WTC11 (cell line): Measurements from ENCODE around the gene ZNF280D. TPM values are rescaled to one million over a fixed set of nuclear protein-coding genes. Genes with fewer than 3 reads are reported as not detected.
A peak's percentile ranks its signal among the peaks of the same experiment; 100 is the strongest.

ENCODE experiments used
- ATAC-seq: fragments of 200-7000 bp; cut with Tn5 transposase; 2 replicates; pipeline ENCODE4 v1.10.0; 2021; ENCODE audit warnings: mild to moderate bottlenecking, moderate library complexity
- Bru-seq: library from RNA; stranded (reverse); fragments of 400-500 nt; gene quantifications from one replicate; lab custom pipeline; 2021; lab: Mats Ljungman, UMichigan
- CTCF ChIA-PET: fragments of 300-600 bp; sonication (Branson Sonifier 250); formaldehyde crosslinking; loops from one replicate; lab custom pipeline; 2021; ENCODE audit warnings: antibody characterized with exemption; lab: Charles Lee
- POLR2A ChIA-PET: fragments of 350-600 bp; sonication (Branson Sonifier 250); formaldehyde crosslinking; loops from one replicate; lab custom pipeline; 2021; ENCODE audit warnings: antibody characterized with exemption; lab: Charles Lee
- DNase-seq: peaks from one replicate; pipeline ENCODE4 v3.0.0; 2021; ENCODE audit warnings: low spot score
- H3K27ac Mint-ChIP-seq: 2 replicates; pipeline ENCODE4 v1.8.0; 2021; ENCODE audit warnings: mixed read lengths
- H3K27me3 Mint-ChIP-seq: 2 replicates; pipeline ENCODE4 v1.8.0; 2021; ENCODE audit warnings: low read depth, mild to moderate bottlenecking, moderate library complexity, mixed read lengths
- H3K36me3 Mint-ChIP-seq: 2 replicates; pipeline ENCODE4 v1.8.0; 2021; ENCODE audit warnings: mixed read lengths
- H3K4me1 Mint-ChIP-seq: 2 replicates; pipeline ENCODE4 v1.8.0; 2022; ENCODE audit warnings: mixed read lengths
- H3K4me3 Mint-ChIP-seq: 2 replicates; pipeline ENCODE4 v1.8.0; 2021; ENCODE audit warnings: mild to moderate bottlenecking, moderate library complexity, mixed read lengths
- H3K9me3 Mint-ChIP-seq: 2 replicates; pipeline ENCODE4 v1.8.0; 2021; ENCODE audit warnings: mixed read lengths
- CREB1 ChIP-seq: sonication (generic); formaldehyde crosslinking; IDR thresholded peaks from 2 replicates; pipeline ENCODE4 v1.8.0; 2023; ENCODE audit warnings: mild to moderate bottlenecking, missing genetic modification reagents
- GRHL2 ChIP-seq: fragments of 250-450 bp; sonication (Bioruptor Pico); IDR thresholded peaks from 2 replicates; pipeline ENCODE4 v1.8.0; 2022; ENCODE audit warnings: mild to moderate bottlenecking, moderate library complexity; ENCODE audit not compliant: insufficient replicate concordance, severe bottlenecking
- JUN ChIP-seq: sonication (generic); formaldehyde crosslinking; IDR thresholded peaks from 2 replicates; pipeline ENCODE4 v1.8.0; 2023; ENCODE audit warnings: mild to moderate bottlenecking, missing genetic modification reagents
- KAT7 ChIP-seq: sonication (generic); formaldehyde crosslinking; IDR thresholded peaks from 2 replicates; pipeline ENCODE4 v1.8.1; 2023; ENCODE audit warnings: missing genetic modification reagents, mild to moderate bottlenecking, borderline replicate concordance
- NFATC4 ChIP-seq: fragments of 250-450 bp; sonication (Bioruptor Pico); IDR thresholded peaks from 2 replicates; pipeline ENCODE4 v1.9.0; 2021; ENCODE audit warnings: mild to moderate bottlenecking
- NFE2L1 ChIP-seq: sonication (generic); formaldehyde crosslinking; IDR thresholded peaks from 2 replicates; pipeline ENCODE4 v1.8.1; 2023; ENCODE audit warnings: missing genetic modification reagents
- OVOL2 ChIP-seq: fragments of 250-450 bp; sonication (Bioruptor Pico); IDR thresholded peaks from 2 replicates; pipeline ENCODE4 v1.9.0; 2021; ENCODE audit warnings: mild to moderate bottlenecking, borderline replicate concordance
- RORB ChIP-seq: fragments of 250-450 bp; sonication (Bioruptor Pico); IDR thresholded peaks from 2 replicates; pipeline ENCODE4 v1.9.0; 2021; ENCODE audit warnings: mild to moderate bottlenecking
- SMAD4 ChIP-seq: sonication (generic); formaldehyde crosslinking; IDR thresholded peaks from 2 replicates; pipeline ENCODE4 v1.8.0; 2022; ENCODE audit warnings: mild to moderate bottlenecking, missing genetic modification reagents
- TP53 ChIP-seq: sonication (generic); formaldehyde crosslinking; IDR thresholded peaks from 2 replicates; pipeline ENCODE4 v1.8.1; 2023; ENCODE audit warnings: mild to moderate bottlenecking, missing genetic modification reagents
- ZNF219 ChIP-seq: sonication (generic); formaldehyde crosslinking; IDR thresholded peaks from 2 replicates; pipeline ENCODE4 v1.8.0; 2023; ENCODE audit warnings: missing genetic modification reagents, mild to moderate bottlenecking, borderline replicate concordance
- ZNF423 ChIP-seq: fragments of 250-450 bp; sonication (Bioruptor Pico); IDR thresholded peaks from 2 replicates; pipeline ENCODE4 v2.1.2; 2022; ENCODE audit warnings: mild to moderate bottlenecking, moderate library complexity
- long read RNA-seq, 3 experiments: library from RNA in 1 of 3; library from capped mRNA in 1 of 3; library from polyadenylated mRNA in 1 of 3; unstranded in 2 of 3; stranded (forward) in 1 of 3; transcript quantifications; one replicate each; pipeline ENCODE4 v2.0.0, GENCODE V29; 2021
- total RNA-seq: library from RNA; stranded (reverse); gene quantifications from 3 replicates; pipeline ENCODE4 v1.2.3, GENCODE V29; 2021
- TF ChIP-seq, protein P1 (sequence below): sonication (generic); formaldehyde crosslinking; IDR thresholded peaks from 2 replicates; pipeline ENCODE4 v1.8.1; 2022; ENCODE audit warnings: missing genetic modification reagents, borderline replicate concordance
- TF ChIP-seq, protein P2 (sequence below): sonication (generic); formaldehyde crosslinking; IDR thresholded peaks from 2 replicates; pipeline ENCODE4 v1.8.1; 2022; ENCODE audit warnings: low read depth, mild to moderate bottlenecking, moderate library complexity, missing genetic modification reagents, borderline replicate concordance
- TF ChIP-seq, protein P3 (sequence below): fragments of 250-450 bp; sonication (Bioruptor Pico); IDR thresholded peaks from 2 replicates; pipeline ENCODE4 v1.9.0; 2021; ENCODE audit warnings: mild to moderate bottlenecking
- TF ChIP-seq, protein P4 (sequence below): sonication (generic); formaldehyde crosslinking; IDR thresholded peaks from 2 replicates; pipeline ENCODE4 v1.8.0; 2023; ENCODE audit warnings: missing genetic modification reagents, mild to moderate bottlenecking, borderline replicate concordance
- TF ChIP-seq, protein P5 (sequence below): sonication (generic); formaldehyde crosslinking; conservative IDR thresholded peaks from 2 replicates; pipeline ENCODE4 v1.8.1; 2022; ENCODE audit warnings: mild to moderate bottlenecking, missing genetic modification reagents
- TF ChIP-seq, protein P6 (sequence below): sonication (generic); formaldehyde crosslinking; conservative IDR thresholded peaks from 2 replicates; pipeline ENCODE4 v1.8.1; 2023; ENCODE audit warnings: mild to moderate bottlenecking, low read depth, missing genetic modification reagents, moderate library complexity
- TF ChIP-seq, protein P7 (sequence below): fragments of 250-450 bp; sonication (Bioruptor Pico); IDR thresholded peaks from 2 replicates; pipeline ENCODE4 v1.9.0; 2021; ENCODE audit warnings: moderate library complexity, mild to moderate bottlenecking, inconsistent platforms, borderline replicate concordance

ZNF280D gene, protein sequence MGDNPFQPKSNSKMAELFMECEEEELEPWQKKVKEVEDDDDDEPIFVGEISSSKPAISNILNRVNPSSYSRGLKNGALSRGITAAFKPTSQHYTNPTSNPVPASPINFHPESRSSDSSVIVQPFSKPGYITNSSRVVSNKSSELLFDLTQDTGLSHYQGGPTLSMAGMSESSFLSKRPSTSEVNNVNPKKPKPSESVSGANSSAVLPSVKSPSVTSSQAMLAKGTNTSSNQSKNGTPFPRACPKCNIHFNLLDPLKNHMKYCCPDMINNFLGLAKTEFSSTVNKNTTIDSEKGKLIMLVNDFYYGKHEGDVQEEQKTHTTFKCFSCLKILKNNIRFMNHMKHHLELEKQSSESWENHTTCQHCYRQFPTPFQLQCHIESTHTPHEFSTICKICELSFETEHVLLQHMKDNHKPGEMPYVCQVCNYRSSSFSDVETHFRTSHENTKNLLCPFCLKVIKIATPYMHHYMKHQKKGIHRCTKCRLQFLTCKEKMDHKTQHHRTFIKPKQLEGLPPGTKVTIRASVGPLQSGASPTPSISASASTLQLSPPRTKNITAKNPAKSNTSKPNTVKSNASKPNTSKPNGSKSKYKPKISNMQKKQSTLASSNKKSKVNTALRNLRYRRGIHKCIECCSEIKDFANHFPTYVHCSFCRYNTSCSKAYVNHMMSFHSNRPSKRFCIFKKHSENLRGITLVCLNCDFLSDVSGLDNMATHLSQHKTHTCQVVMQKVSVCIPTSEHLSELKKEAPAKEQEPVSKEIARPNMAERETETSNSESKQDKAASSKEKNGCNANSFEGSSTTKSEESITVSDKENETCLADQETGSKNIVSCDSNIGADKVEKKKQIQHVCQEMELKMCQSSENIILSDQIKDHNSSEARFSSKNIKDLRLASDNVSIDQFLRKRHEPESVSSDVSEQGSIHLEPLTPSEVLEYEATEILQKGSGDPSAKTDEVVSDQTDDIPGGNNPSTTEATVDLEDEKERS
- 20.9 to 25.7 TPM (median 23.0 TPM) in 3 replicates for total RNA-seq
- percentile 76 among the genes with signal in this experiment for Bru-seq, nascent RNA
- long read RNA-seq, experiment 1, full-length matches to known transcripts: 12 of 44 reads
- long read RNA-seq, experiment 1, partial matches to known transcripts: 19 of 44 reads
- long read RNA-seq, experiment 1, other reads (novel, unspliced or antisense): 13 of 44 reads
- long read RNA-seq, experiment 2, full-length matches to known transcripts: 5 of 20 reads
- long read RNA-seq, experiment 2, partial matches to known transcripts: 8 of 20 reads
- long read RNA-seq, experiment 2, other reads (novel, unspliced or antisense): 7 of 20 reads
- long read RNA-seq, experiment 3, transcript ZNF280D-204 (6 exons, 3,666 nt): major isoform, 12 of 39 reads
- long read RNA-seq, experiment 3, partial matches to known transcripts: 26 of 39 reads
- long read RNA-seq, experiment 3, other reads (novel, unspliced or antisense): 1 of 39 reads

DNA sequence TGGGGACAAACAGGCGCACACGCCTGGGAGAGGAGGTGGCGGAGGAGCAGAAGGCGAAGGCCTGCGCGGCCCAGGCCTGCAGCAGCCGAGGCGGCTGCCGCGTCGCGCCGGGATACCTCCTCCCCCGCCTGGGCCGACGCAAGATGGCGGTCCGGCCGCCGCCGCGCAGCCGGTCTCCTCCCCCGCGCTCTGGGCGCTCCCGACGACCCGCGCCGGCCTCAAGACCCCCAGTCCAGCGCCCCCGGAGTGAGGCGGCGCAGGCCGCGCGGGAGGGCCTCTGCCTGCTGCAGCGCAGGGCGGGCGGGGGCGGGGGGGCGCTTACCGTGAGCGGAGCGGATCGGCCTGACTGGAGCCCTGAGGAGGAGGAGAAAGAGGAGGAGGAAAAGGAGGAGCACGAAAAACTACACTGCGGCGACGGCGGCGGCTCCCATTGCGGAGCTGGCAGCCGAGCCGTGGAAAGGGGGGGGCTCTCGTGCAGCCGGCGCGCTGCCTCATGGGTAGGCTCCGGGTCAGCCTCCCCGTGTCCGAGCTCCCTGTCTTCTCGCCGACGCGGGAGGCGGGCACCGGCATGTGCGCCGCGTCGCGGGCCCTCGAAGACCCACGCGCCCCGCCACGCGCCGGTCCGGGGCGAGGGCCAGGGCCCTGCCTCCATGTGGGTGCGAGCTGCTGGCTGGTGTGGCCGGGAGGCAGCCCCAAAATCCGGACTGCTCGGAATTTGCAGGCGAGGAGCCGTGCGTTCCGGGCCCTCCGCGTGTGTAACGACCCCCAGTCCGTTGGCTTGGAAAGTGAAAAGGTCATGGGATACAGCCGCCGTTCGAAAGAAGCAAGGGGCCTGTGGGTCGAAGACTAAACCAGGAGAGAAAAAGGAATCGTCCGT, at the start of gene ZNF280D:
Gene ZNF280D, minus strand, starts transcription at position 374 of the 877 bp plus-strand sequence. CDS start 26,400 bp downstream, outside the sequence.
- ATAC-seq: peak; percentile 84
- DNase-seq: peak; percentile 78
- POLR2A ChIA-PET: interaction anchor here (0.6 to 1.3 kb wide), 4 partner anchors 9 to 185 kb away, joined by 3 read pairs; partner anchors contain the start of gene TCF12
- Mint-ChIP-seq H3K27ac (peak within 1 kb of the TSS; percentile 97), H3K4me1 (peaks cover 30% of the 10 kb centered on the region), H3K9me3 (peaks cover 22% of the 10 kb centered on the region), H3K27me3 (peaks cover 22% of the 10 kb centered on the region), H3K36me3 (peaks cover 23% of the 10 kb centered on the region), H3K4me3 (peak within 1 kb of the TSS; percentile 88)
- CTCF ChIA-PET: interaction anchor here (0.9 kb wide), 1 partner anchor 14 kb away, joined by 3 read pairs; no protein-coding TSS in a partner anchor
- TF ChIP-seq NFATC4 (CRISPR knock-in tag) (peak; percentile 57; the same call in 1 of the 2 replicates), GRHL2 (no peak), CREB1 (CRISPR knock-in tag) (peak; percentile 96), OVOL2 (CRISPR knock-in tag) (no peak), ZNF423 (CRISPR knock-in tag) (peak; percentile 72), SMAD4 (CRISPR knock-in tag) (peak; percentile 96), ZNF219 (CRISPR knock-in tag) (peak; percentile 98), RORB (CRISPR knock-in tag) (no peak), TP53 (CRISPR knock-in tag) (peak; percentile 99), KAT7 (CRISPR knock-in tag) (peak; percentile 86), JUN (CRISPR knock-in tag) (peak; percentile 98), NFE2L1 (CRISPR knock-in tag) (peak; percentile 98)
- TF ChIP-seq, protein P1, sequence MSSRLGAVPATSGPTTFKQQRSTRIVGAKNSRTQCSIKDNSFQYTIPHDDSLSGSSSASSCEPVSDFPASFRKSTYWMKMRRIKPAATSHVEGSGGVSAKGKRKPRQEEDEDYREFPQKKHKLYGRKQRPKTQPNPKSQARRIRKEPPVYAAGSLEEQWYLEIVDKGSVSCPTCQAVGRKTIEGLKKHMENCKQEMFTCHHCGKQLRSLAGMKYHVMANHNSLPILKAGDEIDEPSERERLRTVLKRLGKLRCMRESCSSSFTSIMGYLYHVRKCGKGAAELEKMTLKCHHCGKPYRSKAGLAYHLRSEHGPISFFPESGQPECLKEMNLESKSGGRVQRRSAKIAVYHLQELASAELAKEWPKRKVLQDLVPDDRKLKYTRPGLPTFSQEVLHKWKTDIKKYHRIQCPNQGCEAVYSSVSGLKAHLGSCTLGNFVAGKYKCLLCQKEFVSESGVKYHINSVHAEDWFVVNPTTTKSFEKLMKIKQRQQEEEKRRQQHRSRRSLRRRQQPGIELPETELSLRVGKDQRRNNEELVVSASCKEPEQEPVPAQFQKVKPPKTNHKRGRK (CRISPR knock-in tag): peak; percentile 96
- TF ChIP-seq, protein P2, sequence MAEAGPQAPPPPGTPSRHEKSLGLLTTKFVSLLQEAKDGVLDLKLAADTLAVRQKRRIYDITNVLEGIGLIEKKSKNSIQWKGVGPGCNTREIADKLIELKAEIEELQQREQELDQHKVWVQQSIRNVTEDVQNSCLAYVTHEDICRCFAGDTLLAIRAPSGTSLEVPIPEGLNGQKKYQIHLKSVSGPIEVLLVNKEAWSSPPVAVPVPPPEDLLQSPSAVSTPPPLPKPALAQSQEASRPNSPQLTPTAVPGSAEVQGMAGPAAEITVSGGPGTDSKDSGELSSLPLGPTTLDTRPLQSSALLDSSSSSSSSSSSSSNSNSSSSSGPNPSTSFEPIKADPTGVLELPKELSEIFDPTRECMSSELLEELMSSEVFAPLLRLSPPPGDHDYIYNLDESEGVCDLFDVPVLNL (CRISPR knock-in tag): peak; percentile 97
- TF ChIP-seq, protein P3, sequence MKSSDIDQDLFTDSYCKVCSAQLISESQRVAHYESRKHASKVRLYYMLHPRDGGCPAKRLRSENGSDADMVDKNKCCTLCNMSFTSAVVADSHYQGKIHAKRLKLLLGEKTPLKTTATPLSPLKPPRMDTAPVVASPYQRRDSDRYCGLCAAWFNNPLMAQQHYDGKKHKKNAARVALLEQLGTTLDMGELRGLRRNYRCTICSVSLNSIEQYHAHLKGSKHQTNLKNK (CRISPR knock-in tag): no peak
- TF ChIP-seq, protein P4, sequence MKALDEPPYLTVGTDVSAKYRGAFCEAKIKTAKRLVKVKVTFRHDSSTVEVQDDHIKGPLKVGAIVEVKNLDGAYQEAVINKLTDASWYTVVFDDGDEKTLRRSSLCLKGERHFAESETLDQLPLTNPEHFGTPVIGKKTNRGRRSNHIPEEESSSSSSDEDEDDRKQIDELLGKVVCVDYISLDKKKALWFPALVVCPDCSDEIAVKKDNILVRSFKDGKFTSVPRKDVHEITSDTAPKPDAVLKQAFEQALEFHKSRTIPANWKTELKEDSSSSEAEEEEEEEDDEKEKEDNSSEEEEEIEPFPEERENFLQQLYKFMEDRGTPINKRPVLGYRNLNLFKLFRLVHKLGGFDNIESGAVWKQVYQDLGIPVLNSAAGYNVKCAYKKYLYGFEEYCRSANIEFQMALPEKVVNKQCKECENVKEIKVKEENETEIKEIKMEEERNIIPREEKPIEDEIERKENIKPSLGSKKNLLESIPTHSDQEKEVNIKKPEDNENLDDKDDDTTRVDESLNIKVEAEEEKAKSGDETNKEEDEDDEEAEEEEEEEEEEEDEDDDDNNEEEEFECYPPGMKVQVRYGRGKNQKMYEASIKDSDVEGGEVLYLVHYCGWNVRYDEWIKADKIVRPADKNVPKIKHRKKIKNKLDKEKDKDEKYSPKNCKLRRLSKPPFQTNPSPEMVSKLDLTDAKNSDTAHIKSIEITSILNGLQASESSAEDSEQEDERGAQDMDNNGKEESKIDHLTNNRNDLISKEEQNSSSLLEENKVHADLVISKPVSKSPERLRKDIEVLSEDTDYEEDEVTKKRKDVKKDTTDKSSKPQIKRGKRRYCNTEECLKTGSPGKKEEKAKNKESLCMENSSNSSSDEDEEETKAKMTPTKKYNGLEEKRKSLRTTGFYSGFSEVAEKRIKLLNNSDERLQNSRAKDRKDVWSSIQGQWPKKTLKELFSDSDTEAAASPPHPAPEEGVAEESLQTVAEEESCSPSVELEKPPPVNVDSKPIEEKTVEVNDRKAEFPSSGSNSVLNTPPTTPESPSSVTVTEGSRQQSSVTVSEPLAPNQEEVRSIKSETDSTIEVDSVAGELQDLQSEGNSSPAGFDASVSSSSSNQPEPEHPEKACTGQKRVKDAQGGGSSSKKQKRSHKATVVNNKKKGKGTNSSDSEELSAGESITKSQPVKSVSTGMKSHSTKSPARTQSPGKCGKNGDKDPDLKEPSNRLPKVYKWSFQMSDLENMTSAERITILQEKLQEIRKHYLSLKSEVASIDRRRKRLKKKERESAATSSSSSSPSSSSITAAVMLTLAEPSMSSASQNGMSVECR: peak; percentile 98
- TF ChIP-seq, protein P5, sequence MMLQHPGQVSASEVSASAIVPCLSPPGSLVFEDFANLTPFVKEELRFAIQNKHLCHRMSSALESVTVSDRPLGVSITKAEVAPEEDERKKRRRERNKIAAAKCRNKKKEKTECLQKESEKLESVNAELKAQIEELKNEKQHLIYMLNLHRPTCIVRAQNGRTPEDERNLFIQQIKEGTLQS (CRISPR knock-in tag): peak; percentile 92
- TF ChIP-seq, protein P6, sequence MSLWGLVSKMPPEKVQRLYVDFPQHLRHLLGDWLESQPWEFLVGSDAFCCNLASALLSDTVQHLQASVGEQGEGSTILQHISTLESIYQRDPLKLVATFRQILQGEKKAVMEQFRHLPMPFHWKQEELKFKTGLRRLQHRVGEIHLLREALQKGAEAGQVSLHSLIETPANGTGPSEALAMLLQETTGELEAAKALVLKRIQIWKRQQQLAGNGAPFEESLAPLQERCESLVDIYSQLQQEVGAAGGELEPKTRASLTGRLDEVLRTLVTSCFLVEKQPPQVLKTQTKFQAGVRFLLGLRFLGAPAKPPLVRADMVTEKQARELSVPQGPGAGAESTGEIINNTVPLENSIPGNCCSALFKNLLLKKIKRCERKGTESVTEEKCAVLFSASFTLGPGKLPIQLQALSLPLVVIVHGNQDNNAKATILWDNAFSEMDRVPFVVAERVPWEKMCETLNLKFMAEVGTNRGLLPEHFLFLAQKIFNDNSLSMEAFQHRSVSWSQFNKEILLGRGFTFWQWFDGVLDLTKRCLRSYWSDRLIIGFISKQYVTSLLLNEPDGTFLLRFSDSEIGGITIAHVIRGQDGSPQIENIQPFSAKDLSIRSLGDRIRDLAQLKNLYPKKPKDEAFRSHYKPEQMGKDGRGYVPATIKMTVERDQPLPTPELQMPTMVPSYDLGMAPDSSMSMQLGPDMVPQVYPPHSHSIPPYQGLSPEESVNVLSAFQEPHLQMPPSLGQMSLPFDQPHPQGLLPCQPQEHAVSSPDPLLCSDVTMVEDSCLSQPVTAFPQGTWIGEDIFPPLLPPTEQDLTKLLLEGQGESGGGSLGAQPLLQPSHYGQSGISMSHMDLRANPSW: no peak
- TF ChIP-seq, protein P7, sequence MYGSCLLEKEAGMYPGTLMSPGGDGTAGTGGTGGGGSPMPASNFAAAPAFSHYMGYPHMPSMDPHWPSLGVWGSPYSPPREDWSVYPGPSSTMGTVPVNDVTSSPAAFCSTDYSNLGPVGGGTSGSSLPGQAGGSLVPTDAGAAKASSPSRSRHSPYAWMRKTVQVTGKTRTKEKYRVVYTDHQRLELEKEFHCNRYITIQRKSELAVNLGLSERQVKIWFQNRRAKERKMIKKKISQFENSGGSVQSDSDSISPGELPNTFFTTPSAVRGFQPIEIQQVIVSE (CRISPR knock-in tag): no peak
